ENCODE results near the gene NLGN3.

The NLGN3 gene

GRCh38 chrX:71214152-71214551, 69.5 kb downstream of the NLGN3 start:
- no peak for DNase-seq (ENCODE audit: low read depth in 2 of 2)

DNA sequence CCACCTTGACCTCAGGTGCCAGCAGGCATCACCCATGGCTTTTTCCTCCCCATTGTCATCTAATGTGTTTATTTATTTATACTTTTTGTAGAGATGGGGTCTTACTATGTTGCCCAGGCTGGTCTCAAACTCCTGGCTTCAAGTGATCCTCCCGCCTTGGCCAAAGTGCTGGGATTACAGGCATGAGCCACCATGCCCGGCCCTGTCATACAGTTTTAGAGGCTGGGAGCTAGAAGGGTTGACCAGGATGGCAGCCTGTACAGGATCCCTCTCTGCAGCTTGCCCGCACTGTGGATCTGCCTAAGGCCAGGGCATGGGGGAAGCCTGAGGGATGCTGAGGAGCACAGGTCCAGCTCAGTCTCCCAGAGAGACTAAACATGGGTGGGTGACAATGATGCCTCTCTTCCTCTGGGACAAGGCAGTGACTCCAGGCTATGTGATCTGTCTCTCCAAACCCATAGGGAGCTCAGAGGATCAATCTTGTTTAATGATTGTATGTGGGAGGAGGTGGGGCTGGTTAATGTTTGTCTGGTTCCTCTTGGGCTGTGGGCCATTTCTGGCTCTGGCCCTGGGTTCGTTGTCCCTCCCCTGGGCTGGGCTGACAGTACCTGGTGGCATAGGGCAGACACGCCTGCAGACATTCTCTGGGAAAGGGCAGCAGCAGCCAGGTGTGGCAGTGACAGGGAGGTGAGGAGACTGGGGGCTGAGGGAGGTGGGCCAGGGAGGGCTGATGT, 70.1 kb downstream of the NLGN3 start:
- DNase-seq (ENCODE audit: low read depth in 2 of 2): no peak

DNA sequence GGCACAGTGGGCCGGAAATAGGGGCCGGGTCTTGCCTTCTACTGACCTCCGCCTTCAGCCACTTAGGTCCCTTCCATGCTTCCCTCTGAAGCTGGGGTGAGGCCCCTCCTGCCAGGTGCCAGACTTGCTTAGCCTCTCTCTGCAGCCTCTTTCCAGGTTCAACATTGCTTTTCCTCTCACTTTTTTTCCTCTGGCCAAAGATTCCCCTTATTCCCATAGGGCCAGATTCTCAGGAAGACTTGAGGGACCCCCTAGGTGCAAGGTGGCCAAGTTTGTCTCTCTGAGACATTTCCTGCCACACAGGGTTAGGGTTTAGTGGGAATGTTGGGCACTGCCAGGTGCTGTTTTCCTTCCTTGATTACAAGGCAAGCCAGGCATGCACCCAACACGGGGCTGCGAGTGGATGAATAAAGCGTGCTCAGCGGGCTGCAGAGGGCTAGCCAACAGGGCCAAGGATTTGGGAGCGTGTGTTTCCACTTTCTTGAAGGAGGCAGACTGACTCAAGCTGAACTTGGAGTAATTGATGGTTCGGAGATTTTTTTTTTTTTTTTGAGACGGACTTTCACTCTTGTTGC, 70.8 kb downstream of the NLGN3 start:
- no peak for DNase-seq (ENCODE audit: low read depth in 2 of 2)

GRCh38 chrX:71216485-71216884, 71.8 kb downstream of the NLGN3 start:
- no peak for DNase-seq (ENCODE audit: low read depth in 2 of 2)

- DNase-seq (ENCODE audit: low read depth in 2 of 2): no peak
Measured at GRCh38 chrX:71217298-71217697, 72.7 kb downstream of the NLGN3 start.
